NK-92 (cell line): ENCODE data around the gene SLC6A13.
"Not testable (repeated sequence)": the region's sequence is repeated elsewhere in the genome, so short reads cannot be mapped to it uniquely, and the experiment has no call there.

Source experiments
- DNase-seq: peaks from one replicate; lab custom pipeline; 2025; ENCODE audit not compliant: unreplicated experiment; lab: John Stamatoyannopoulos, UW

SLC6A13 gene

GRCh38 chr12:262817-263216, at the start of gene SLC6A13:
TSS of gene SLC6A13 (minus strand) at chr12:262836. CDS start at chr12:260052, 2,784 bp downstream.
- DNase-seq, result no peak

- DNase-seq, result no peak
Measured at GRCh38 chr12:308511-308910, 45.9 kb upstream of the SLC6A13 start.

GRCh38 chr12:307406-307805, 44.8 kb upstream of the SLC6A13 start:
- DNase-seq, result no peak

DNA sequence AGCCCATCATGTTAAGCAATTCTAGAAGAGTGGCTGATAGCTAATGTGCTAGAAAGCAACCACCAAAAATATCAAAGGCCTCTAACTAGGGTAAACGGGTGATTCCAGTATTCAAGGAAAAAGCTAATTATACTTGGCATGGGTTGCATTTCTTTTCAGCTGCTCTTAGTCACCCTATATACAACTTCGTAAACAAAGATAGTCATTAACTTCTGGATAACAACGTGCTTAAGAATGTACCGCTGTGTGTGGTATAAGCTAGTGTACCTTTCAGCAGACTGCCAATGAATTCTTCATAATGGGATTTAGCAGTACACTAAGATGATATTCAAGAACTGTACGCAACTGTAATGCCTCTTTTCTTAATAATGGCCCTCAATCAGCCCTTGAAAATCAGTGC, 42.2 kb upstream of the SLC6A13 start:
- DNase-seq, result no peak

- DNase-seq, result not testable (repeated sequence)
Measured at GRCh38 chr12:302766-303165, 40.1 kb upstream of the SLC6A13 start.

GRCh38 chr12:300166-300565, 37.5 kb upstream of the SLC6A13 start:
- DNase-seq, result not testable (repeated sequence)

- not testable (repeated sequence) for DNase-seq
Measured at GRCh38 chr12:299511-299910, 36.9 kb upstream of the SLC6A13 start.

DNA sequence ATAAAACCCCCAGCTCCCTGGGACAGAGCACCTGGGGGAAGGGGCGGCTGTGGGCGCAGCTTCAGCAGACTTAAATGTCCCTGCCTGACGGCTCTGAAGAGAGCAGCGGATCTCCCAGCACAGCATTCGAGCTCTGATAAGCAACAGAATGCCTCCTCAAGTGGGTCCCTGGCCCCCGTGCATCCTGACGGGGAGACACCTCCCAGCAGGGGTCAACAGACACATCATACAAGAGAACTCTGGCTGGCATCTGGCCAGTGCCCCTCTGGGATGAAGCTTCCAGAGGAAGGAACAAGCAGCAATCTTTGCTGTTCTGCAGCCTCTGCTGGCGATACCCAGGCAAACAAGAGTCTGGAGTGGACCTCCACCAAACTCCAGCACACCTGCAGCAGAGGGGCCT, 35.4 kb upstream of the SLC6A13 start:
- not testable (repeated sequence) for DNase-seq

DNA sequence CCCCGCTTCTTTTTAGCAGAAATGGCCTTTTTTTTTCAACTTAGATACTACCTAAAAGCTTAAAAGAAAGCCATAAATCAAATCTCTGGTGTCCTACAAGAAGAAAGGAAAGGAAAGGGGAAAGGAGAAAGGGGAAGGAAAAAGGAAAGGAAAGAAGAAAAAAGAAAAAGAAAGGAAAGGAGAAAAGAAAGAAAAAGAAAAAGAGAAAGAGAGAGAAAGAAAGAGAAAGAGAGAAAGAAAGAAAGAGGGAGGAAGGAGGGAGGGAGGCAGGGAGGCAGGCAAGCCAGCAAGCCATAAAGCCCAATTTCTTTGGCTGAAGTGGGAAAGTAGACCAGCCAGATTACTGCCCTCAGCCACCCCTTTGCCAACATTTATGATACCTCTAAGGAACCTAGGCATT, 32.5 kb upstream of the SLC6A13 start:
- no peak for DNase-seq

DNA sequence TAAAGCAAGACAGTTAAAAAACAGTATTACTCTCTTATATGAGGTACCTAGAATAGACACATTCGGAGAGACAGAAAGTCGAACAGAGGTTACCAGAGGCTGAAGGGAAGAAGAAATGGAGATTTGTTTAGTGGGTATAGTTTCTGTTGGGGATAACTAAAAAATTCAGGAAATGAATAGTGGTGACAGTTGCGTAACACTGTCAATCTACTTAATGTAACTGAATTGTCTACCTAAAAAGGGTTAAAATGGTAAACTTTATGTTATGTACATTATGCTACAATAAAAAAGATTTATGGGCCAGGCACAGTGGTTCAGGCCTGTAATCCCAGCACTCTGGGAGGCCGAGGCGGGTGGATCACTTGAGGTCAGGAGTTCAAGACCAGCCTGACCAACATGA, 30.6 kb upstream of the SLC6A13 start:
- DNase-seq, result no peak

DNA sequence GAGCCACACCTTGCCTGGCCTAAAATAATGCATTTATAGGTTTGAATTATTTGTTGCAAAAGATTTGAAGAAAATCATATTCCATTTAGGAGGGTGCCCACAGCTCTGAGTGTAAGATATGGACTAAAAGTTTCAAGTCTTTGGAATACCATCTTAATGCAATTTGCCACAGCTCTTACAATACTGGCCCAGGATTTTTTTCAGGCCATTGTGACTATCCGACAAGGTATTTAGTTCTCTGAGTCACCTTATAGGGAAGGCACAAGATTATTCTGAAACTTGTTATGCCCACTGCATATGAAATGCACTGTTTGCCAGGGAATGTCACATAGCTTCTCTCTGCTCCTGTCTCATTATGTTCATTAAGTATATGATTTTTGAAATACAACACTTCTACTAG, 29.6 kb upstream of the SLC6A13 start:
- no peak for DNase-seq

DNA sequence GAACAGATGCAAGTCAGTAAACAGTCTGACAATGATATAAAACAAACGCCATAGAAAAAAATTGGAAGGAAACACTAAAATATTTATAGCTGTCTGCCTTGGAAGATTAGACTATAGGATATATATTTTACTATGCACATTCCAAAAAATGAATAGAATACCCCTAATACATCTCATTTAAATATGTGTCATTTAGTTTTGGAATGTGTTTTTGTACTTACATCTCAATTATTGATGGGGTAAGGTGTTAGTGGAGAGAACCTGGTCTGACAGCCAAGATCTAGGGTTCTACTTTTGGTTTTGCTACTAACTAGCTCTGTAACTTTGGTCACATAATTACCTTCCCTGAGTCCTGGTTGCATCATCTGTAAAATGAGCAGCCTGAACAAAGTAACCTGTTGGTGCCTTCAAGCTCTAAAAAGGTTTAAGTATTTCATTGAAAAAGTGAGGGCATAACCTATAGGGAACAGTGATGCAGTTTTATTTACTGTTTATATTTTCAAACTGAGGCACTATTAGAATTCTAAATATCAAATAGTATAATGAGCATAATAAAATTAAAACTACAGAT, 28.6 kb upstream of the SLC6A13 start:
- no peak for DNase-seq

GRCh38 chr12:288687-289086, 26.1 kb upstream of the SLC6A13 start:
- DNase-seq, result no peak

DNA sequence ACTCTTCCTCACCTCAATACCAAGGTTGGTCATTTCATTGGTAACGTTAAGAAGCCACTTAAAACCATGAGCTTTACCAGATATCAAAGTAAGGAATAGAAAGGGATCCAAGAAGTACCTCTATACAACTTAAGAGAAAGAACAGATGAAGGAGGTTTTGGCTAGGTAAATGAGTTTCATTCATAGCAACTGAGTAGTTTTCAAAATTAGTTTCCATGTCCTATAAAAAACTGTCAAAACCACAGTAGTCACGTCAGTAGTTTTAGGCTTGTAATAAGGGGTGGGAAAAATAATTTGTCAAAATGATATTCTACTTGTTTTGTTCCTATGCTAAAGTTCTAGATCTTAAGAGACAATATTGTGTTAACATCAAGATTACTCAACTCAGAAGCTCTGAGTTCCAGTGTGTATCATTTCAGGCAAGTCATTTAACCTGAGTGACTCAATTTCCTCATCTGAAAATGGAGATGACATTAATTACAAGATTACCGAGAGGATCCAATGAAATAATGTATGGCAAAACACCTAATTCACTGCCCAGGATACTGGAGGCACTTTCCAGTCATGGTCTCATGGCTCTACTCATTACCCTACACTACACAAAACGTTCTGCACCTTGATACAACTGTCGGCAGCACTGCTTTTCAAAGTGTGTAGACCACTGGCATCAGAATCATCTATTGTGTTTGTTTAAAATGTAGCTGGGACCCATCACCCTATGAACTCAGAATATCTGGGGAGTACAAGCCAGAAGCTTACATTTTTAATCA, 24.1 kb upstream of the SLC6A13 start:
- DNase-seq, result no peak

GRCh38 chr12:278046-278445, 15.4 kb upstream of the SLC6A13 start:
- no peak for DNase-seq

DNA sequence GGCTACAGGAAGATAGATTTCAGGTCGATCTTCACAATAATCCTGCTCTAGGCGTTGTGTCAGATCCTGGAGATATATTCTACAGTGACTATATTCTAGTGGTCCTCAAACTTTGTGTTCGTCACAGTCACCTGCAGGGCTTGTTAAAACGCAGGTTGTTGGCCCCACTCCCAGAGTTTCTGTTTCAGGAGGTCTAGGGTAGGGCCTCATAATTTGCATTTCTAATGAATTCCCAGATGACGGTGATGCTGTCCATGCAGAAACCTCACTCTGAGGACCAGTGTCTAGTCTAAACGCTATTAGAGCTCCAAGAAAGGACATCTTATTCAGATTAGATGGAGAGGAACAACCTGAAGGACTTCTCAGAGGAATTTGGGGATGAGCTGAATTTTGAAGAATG, 13.2 kb upstream of the SLC6A13 start:
- DNase-seq, result no peak

- no peak for DNase-seq
Measured at GRCh38 chr12:273382-273781, 10.7 kb upstream of the SLC6A13 start.

DNA sequence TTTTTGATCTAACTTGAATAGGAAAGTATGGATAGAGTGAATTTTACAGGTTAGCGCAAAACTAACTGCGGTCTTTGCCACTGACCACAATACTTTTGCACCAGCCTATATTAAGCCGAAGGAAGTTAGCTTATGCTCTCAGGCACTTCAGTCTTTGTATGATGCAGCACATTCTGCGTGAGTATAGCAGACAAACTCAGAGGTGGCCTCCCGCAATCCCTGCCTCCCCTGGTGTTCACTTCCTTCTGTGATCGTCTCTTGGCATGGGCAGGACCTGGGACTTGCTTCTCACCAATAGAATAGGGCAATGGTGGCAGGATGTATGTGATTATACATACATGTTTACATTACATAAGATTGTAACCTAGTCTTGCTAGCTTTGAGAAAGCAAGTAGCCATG, 10.3 kb upstream of the SLC6A13 start:
- DNase-seq, result no peak

- DNase-seq, result no peak
Measured at GRCh38 chr12:271161-271560, 8.5 kb upstream of the SLC6A13 start.

GRCh38 chr12:269191-269590, 6.6 kb upstream of the SLC6A13 start:
- no peak for DNase-seq

- no peak for DNase-seq
Measured at GRCh38 chr12:268483-268840, 5.8 kb upstream of the SLC6A13 start.

DNA sequence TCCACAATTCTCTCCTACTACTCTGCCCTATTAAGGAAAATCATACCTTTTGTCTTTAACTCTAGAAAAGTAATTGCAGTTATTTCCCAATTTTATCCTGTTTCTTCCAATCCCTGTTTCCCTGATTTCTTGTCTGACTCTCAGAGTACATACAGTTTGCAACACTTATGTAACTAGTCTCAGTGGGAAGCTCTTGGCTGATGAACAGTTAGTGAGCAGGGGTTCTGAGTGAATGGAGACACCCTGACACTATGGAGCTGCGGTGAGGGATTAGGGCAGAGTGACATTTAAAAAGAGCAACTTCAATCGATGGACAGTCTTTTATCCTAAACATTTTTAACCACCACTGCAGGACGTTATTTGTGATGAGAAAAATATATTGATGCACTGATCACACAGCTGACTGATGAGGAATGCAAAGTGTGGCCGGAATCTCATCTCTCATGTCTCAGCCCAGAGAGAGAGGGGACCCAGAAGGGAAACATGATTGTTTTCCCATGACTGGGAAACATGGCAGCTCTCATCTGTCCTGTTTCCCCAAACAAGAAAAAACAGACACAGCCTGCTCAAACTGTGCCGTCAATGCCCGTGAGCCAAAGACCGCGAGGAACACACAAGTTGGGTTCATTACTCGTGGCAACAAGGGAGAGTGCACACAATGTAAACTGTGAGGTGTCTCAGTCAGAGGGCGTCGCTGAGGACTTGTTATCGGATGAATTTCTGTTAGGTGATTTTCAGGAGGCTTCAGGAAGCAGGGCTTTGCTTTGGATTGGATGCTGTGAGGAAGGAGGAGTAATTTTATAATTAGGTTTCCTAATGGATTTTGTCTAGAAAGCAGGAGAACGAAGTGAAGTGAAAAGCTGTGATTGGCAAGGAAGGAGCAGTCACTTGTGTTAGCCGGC, 5.2 kb upstream of the SLC6A13 start:
- DNase-seq, result no peak
